Right lobe of liver (tissue), 4 donors: ENCODE data around the gene GALC.

Experiments
- POLR2A ChIP-seq: fragments of 450-650 bp; IDR thresholded peaks from one replicate; pipeline ENCODE4 v1.6.1; 2017; ENCODE audit warnings: antibody characterized with exemption, mild to moderate bottlenecking
- TF ChIP-seq, protein P1 (sequence below), 4 donors: fragments of 200-600 bp in 3 of 4; fragments of 450-650 bp in 1 of 4; IDR thresholded peaks; one replicate each; pipeline versions ENCODE4 v1.5.1 to v1.8.0; 2016 to 2022; ENCODE audit warnings: antibody characterized with exemption in 4 of 4, mild to moderate bottlenecking in 2 of 4
- donor health status: DM: no; HTN: no; CAD: no.
- donor health status: DM: no; HTN: no; CAD: no.
- donor health status: DM: no; HTN: yes; CAD: no.

DNA sequence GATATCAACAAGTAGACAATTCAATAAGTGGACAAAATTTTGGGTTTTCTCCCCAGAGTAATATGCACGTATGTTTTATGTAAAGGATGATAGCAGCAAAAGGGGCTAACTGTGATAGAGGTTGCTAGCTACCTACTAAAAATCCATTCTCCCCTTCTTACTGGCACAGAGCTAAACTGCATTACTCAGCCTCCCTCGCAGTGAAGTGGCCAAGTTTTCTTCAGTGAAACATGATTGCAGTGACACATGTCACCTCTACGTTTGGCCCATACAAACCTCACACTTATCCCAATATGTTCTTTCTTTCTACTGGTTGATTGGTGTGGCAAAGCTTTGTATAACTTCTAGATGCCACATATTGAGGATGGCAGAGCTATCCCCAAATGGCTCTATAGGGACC lies 46.2 kb upstream of the GALC start:
- TF ChIP-seq, protein P1, sequence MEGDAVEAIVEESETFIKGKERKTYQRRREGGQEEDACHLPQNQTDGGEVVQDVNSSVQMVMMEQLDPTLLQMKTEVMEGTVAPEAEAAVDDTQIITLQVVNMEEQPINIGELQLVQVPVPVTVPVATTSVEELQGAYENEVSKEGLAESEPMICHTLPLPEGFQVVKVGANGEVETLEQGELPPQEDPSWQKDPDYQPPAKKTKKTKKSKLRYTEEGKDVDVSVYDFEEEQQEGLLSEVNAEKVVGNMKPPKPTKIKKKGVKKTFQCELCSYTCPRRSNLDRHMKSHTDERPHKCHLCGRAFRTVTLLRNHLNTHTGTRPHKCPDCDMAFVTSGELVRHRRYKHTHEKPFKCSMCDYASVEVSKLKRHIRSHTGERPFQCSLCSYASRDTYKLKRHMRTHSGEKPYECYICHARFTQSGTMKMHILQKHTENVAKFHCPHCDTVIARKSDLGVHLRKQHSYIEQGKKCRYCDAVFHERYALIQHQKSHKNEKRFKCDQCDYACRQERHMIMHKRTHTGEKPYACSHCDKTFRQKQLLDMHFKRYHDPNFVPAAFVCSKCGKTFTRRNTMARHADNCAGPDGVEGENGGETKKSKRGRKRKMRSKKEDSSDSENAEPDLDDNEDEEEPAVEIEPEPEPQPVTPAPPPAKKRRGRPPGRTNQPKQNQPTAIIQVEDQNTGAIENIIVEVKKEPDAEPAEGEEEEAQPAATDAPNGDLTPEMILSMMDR (IDR thresholded peaks at IDR 0.05) = no peak
- no peak for TF ChIP-seq POLR2A
